22Rv1 (cell line): ENCODE results near the gene LRRC27.

Experiments
- CTCF ChIP-seq: fragments of 450-650 bp; IDR thresholded peaks from 2 replicates; pipeline ENCODE4 v1.5.1; 2017; ENCODE audit warnings: mild to moderate bottlenecking
- ZFX ChIP-seq: fragments of 450-650 bp; IDR thresholded peaks from 2 replicates; pipeline ENCODE4 v1.6.1; 2017; ENCODE audit warnings: antibody characterized with exemption, borderline replicate concordance

GRCh38 chr10:132391676-132392020 lies 59.7 kb downstream of the LRRC27 start:
- TF ChIP-seq CTCF (no peak), ZFX (no peak)
